NCI-H748 (cell line): ENCODE results near the gene PKP3.

ENCODE experiments used
- DNase-seq: peaks from one replicate; lab custom pipeline; 2025; ENCODE audit not compliant: unreplicated experiment; lab: John Stamatoyannopoulos, UW

PKP3 gene

GRCh38 chr11:441418-442274 lies 47.6 kb downstream of the PKP3 start, which contains the start of gene ANO9:
Gene ANO9, minus strand, starts transcription at chr11:442011. Its CDS starts 85 bp downstream, at chr11:441926.
- peak; percentile 87 for DNase-seq

- no peak for DNase-seq
Observed at GRCh38 chr11:442611-443081, 48.6 kb downstream of the PKP3 start.

- DNase-seq = peak; percentile 39
Observed at GRCh38 chr11:443542-444199, 49.7 kb downstream of the PKP3 start.

- peak; percentile 48 for DNase-seq
Observed at GRCh38 chr11:444396-445144, 50.6 kb downstream of the PKP3 start.

GRCh38 chr11:445765-446588 lies 52.0 kb downstream of the PKP3 start:
- peak; percentile 14 for DNase-seq

- peak; percentile 10 for DNase-seq
Observed at GRCh38 chr11:446891-447290, 52.9 kb downstream of the PKP3 start.

- DNase-seq = peak; percentile 94
Observed at GRCh38 chr11:447923-448731, 54.1 kb downstream of the PKP3 start.

- DNase-seq = peak; percentile 98
Observed at GRCh38 chr11:449889-450808, 56.1 kb downstream of the PKP3 start, which contains the start of gene PTDSS2. Gene PTDSS2, plus strand, starts transcription at chr11:450279. Its CDS starts 177 bp downstream, at chr11:450456.

GRCh38 chr11:450809-451451 lies 56.9 kb downstream of the PKP3 start:
- peak; percentile 76 for DNase-seq

GRCh38 chr11:451738-452137 lies 57.7 kb downstream of the PKP3 start:
- DNase-seq = no peak

- no peak for DNase-seq
Observed at GRCh38 chr11:452203-452744, 58.3 kb downstream of the PKP3 start.

GRCh38 chr11:452916-453527 lies 59.0 kb downstream of the PKP3 start:
- no peak for DNase-seq

GRCh38 chr11:453564-453963 lies 59.6 kb downstream of the PKP3 start:
- DNase-seq = no peak

- no peak for DNase-seq
Observed at GRCh38 chr11:454043-454442, 60.0 kb downstream of the PKP3 start.
